HG03159 (cell line): Measurements from ENCODE around the gene PDS5A.
"Not testable (repeated sequence)": the region's sequence is repeated elsewhere in the genome, so short reads cannot be mapped to it uniquely, and the experiment has no call there.

Experiments
- ATAC-seq: cut with Tn5 transposase; IDR thresholded peaks from one replicate; pipeline ENCODE4 v1.9.1; 2021; ENCODE audit warnings: mild to moderate bottlenecking, moderate library complexity; ENCODE audit not compliant: unreplicated experiment

The PDS5A gene

DNA sequence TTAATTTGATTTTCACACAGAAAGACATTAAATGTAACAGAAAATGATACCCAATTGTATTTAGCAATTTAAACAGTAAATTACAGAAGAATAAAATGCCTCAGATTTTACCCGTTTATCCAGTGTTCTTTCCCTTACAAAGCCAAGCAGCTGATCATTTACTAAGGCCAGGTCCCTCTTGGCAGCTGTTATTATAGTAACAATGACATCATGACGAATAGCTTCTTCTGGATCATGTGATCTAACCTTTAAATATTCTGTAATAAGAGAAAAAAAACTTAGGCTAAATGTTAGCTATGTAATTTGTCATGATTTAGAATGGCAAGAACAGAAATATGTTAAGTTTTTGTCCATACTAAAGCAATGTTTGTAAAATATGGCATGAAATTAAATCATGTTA, 69.4 kb downstream of the PDS5A start:
- no peak for ATAC-seq

DNA sequence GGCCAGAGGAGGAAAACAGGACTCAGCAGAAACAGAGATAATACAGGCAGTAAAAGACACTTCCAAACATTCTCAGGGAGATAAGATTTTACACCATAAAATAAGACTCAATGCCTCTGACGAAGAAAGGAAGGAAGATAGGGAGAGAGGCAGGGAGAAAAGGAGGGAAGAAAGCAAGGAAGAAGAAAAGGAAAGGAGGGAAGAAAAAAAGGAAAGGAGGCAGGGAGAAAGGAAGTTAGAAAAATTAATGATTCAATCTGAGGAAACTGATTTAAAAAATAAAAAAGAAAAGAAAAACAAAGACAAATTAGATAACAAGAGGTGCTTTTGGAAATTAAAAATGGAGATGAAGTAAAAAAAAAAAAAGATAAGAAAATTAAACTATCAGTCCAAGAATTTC, 72.1 kb downstream of the PDS5A start:
- ATAC-seq: no peak

GRCh38 chr4:39905019-39905418, 72.7 kb downstream of the PDS5A start:
- ATAC-seq: not testable (repeated sequence)

DNA sequence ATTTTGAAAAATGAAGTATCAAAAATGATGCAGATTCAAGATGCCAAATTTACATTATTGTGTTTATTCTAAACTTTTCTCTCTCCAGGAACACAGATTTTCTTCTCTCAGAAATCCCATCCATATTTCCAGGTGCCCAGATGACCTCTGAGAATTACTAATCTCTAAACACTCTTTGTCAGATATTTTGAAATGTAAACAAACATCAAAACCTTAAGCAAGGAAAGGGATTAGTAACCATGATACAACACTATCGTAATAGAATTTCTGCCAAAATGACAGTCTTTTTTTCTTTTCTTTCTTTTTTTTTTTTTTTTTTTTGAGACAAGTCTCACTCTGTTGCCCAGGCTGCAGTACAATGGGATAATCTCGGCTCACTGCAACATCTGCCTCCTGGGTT, 76.7 kb downstream of the PDS5A start:
- ATAC-seq: no peak

DNA sequence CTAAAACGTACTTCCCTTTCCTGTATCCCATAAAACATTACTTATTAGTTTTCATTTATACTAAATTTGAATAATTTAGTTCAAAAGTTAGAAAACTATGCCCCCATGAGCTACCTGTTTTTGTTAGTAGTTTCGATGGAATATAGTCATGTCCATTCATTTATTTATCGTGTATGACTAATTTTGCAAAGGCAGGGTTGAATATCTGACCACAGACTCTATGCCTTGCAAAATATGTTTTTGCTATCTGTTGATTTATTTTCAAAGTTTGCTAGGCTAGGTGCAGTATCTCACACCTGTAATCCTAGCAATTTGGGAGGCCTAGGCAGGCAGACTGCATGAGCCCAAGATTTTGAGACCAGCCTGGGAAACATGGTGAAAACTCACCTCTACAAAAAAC, 78.4 kb downstream of the PDS5A start:
- ATAC-seq: no peak

DNA sequence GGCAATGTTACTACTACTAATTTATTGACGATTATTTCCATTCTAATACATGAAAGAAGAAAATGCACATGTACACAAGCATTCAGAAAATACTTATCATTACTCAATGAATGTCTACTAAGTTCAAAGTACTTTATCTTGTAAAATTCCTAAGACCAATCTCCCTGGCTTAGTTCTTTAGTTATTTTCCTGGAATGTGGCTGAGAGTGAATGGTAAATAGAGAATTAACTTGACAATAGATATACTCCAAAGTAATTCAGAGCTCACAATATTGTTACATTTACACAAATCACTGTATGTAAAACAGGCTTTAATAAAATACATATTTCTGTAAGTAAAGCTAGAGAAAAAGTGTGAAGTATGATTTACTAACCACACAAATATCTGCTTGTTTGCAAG, 79.7 kb downstream of the PDS5A start:
- ATAC-seq: no peak

- no peak for ATAC-seq
Measured at GRCh38 chr4:39893693-39894072, 84.0 kb downstream of the PDS5A start.

GRCh38 chr4:39892988-39893692, 84.6 kb downstream of the PDS5A start:
- no peak for ATAC-seq

DNA sequence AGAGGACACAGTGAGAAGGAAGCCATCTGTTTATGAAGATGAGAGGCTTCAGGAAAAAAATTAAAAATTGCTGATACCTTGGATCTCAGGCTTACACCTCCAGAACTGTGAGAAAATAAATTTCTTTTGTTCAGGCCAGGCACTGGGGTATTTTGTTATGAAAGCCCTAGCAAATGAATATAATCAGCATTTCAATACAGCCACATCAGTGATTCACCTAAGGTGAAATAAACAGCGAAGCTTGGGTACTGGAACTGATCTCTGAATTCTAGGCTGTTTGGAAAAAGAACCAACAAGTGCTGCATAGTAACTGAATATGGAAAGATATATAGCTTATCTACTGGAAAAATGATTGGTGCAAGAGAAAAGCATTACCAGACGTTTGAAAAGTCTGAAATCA, 88.5 kb downstream of the PDS5A start:
- no peak for ATAC-seq

DNA sequence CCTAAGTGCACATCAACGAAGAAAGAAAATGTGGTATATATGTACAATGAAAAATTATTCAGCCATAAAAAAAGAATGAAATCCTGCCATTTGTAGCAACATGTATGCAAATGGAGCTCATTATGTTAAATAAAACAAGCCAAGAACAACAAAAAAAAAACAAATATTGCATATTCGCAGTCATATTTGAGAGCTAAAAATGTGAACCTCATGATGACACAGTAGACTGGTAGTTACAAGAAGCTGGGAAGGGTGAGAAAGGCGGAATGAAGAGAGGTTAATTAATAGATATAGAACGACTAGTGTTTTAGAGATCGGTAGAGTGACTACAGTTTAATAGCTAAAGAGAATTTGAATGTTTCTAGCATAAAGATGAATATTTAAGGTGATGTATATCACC, 89.2 kb downstream of the PDS5A start:
- ATAC-seq: no peak

DNA sequence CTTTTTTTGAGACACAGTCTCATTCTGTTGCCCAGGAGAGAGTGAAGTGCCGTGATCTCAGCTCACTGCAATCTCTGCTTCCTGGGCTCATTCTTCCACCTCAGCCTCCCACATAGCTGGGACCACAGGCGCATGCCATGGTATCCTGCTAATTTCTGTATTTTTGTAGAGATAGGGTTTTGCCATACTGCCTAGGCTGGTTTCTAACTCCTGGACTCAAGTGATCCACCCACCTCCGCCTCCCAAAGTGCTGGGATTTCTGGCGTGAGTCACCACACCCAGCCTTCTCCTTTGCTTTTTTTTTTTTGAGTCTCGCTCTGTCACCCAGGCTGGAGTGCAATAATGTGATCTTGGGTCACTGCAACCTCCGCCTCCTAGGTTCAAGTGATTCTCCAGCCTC, 94.1 kb downstream of the PDS5A start:
- ATAC-seq: no peak

DNA sequence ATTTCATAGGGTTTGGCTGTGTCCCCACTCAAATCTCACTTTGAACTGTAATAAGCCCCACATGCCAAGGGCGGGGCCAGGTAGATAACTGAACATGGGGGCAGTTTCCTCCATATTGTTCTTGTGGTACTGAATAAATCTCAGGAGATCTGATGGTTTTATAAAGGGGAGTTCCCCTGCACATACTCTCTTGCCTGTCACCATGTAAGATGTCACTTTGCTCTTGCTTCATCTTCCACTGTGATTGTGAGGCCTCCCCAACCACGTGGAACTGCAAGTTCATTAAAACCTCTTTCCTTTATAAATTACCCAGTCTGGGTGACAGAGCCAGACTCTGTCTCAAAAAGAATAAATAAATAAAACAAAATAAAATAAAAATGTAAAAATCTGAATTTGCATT, 95.9 kb downstream of the PDS5A start:
- no peak for ATAC-seq

- ATAC-seq: no peak
Measured at GRCh38 chr4:39877971-39878370, 99.7 kb downstream of the PDS5A start.

GRCh38 chr4:39873823-39874222, 103.9 kb downstream of the PDS5A start:
- ATAC-seq: no peak

DNA sequence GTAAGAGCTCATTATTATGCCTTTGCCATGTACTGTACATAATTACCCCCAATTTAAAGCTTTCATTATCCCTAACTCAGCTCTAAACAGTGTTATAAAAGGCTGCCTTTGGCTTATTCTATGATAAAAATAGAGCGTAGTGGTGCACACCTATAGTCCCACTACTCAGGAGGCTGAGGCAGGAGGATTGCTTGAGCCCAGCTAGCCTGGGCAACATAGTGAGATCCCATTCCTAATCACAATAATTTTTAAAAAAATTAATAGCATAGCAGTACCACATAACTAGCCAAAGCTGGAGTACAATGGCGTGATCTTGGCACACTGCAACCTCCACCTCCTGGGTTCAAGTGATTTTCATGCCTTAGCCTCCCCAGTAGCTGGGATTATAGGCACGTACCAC, 112.4 kb downstream of the PDS5A start:
- ATAC-seq: no peak

DNA sequence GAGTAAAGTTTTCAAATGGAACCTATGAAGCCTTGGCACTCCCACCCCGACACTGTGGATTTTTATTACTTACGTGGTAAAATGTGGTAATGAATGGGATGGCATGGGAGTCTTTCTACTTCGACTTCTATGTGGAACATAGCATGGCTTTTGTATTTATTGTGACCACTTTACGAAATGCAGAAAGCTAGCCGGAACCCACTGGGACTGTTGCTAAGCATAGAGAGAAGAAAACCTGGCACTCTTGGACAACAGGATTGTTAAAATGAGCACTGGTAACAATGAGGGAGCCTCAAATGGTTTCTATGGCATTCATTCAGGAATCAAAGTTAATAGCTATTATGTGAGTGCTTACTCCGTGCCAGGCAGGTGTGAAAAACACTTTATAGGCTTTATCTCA, 113.3 kb downstream of the PDS5A start:
- no peak for ATAC-seq

GRCh38 chr4:39860804-39861203, 116.9 kb downstream of the PDS5A start:
- no peak for ATAC-seq

DNA sequence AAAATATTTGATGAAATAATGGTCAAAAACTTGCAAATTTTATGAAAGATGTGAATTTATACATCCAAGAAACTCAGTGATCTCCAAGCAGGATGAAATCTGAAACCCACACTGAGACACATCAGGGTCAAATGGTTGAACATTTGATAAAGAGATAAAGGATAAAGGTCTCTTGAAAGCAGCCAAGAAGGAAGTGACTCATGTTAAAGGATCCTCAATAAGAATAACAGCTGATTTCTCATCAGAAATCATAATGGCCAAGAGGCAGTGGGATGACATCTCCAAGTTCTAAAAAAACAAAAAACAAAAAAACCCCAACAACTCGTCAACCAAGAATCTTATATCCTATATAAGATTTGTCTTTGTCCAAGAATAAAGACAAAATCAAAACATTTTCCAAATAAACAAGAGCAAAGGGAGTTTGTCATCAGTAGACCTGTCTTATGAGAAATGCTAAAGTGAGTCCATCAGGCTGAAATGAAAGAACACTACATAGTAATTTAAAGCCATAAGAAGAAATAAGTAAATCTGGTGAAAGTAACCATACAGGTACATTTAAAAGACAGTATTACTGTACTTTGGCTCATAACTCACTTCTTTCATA, 121.7 kb downstream of the PDS5A start:
- no peak for ATAC-seq

- no peak for ATAC-seq
Measured at GRCh38 chr4:39852636-39853035, 125.1 kb downstream of the PDS5A start.

- ATAC-seq: no peak
Measured at GRCh38 chr4:39850727-39851126, 127.0 kb downstream of the PDS5A start.

GRCh38 chr4:39846705-39847104, 131.0 kb downstream of the PDS5A start:
- ATAC-seq: no peak

DNA sequence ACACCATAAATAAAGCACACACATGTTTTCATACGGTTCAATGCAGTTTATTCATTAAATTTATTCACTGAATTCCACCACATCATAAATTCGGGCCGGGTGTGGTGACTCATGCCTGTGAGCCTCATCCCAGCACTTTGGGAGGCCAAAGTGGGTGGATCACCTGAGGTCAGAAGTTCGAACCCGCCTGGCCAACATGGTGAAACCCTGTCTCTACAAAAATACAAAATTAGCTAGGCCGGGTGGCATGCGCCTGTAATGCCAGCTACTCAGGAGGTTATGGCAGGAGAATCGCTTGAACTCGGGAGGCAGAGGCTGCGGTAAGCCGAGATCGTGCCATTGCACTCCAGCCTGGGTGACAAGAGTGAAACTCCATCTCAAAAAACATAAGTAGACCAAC, 131.6 kb downstream of the PDS5A start:
- no peak for ATAC-seq

GRCh38 chr4:39841894-39842293, 135.8 kb downstream of the PDS5A start:
- no peak for ATAC-seq
